Endothelial cell of umbilical vein (primary cell): ENCODE data around the gene COPS4.

Experiments used
- CTCF ChIP-seq, 2 donors: IDR thresholded peaks; 1 replicate in 1 of 2; 2 replicates in 1 of 2; pipeline ENCODE4 v1.5.1; 2011; ENCODE audit warnings: low read length in 2 of 2, mild to moderate bottlenecking in 2 of 2, moderate library complexity in 2 of 2, control low read depth in 1 of 2, inconsistent platforms in 1 of 2, low read depth in 1 of 2; ENCODE audit not compliant: insufficient read depth in 1 of 2; ENCODE audit errors: extremely low read depth in 1 of 2
- POLR2A ChIP-seq: IDR thresholded peaks from 2 replicates; pipeline ENCODE4 v1.6.1; 2012; ENCODE audit warnings: low read depth, mild to moderate bottlenecking, control low read depth, low read length
- POLR2AphosphoS5 ChIP-seq: IDR thresholded peaks from 2 replicates; pipeline ENCODE4 v1.6.1; 2012; ENCODE audit warnings: low read depth, mild to moderate bottlenecking, control low read depth, low read length, moderate library complexity; ENCODE audit not compliant: insufficient read depth

- TF ChIP-seq CTCF (IDR thresholded peaks at IDR 0.05; ENCODE audit: extremely low read depth in 1 of 2, insufficient read depth in 1 of 2, low read depth in 1 of 2, low read length in 2 of 2) = no peak
- no peak for TF ChIP-seq POLR2AphosphoS5
- no peak for TF ChIP-seq POLR2A
These were observed 89.3 kb downstream of the COPS4 start for GRCh38 chr4:83124111-83124780.
